GM12878 (cell line): ENCODE data around the gene ARRDC1. TPM values are rescaled to one million over a fixed set of nuclear protein-coding genes. Genes with fewer than 3 reads are reported as not detected.

Experiments used
- BRCA1 ChIP-seq: IDR thresholded peaks from 2 replicates; pipeline ENCODE4 v1.6.1; 2011; ENCODE audit warnings: low read depth, low read length, improper control_type of control experiment
- CHD2 ChIP-seq: IDR thresholded peaks from 2 replicates; pipeline ENCODE4 v1.6.1; 2011; ENCODE audit warnings: low read depth, low read length, improper control_type of control experiment, borderline replicate concordance
- ETV6 ChIP-seq, 2 experiments: fragments of 450-650 bp in 1 of 2; IDR thresholded peaks in 1 of 2; conservative IDR thresholded peaks in 1 of 2; 2 replicates each; pipeline ENCODE4 v1.6.1; 2014; ENCODE audit warnings: antibody characterized with exemption in 1 of 2, borderline replicate concordance in 1 of 2, low read depth in 1 of 2, mild to moderate bottlenecking in 1 of 2, moderate library complexity in 1 of 2
- GABPA ChIP-seq: IDR thresholded peaks from 2 replicates; pipeline ENCODE4 v1.6.1; 2014; ENCODE audit warnings: antibody characterized with exemption, low read depth, mild to moderate bottlenecking, inconsistent platforms
- JUNB ChIP-seq: IDR thresholded peaks from 2 replicates; pipeline ENCODE4 v1.6.1; 2016; ENCODE audit warnings: antibody characterized with exemption, mild to moderate bottlenecking
- SMC3 ChIP-seq: IDR thresholded peaks from 2 replicates; pipeline ENCODE4 v1.6.1; 2011; ENCODE audit warnings: low read length, improper control_type of control experiment, borderline replicate concordance
- SPI1 ChIP-seq: IDR thresholded peaks from 2 replicates; pipeline ENCODE4 v1.6.1; 2011; ENCODE audit warnings: low read depth, mild to moderate bottlenecking, low read length, moderate library complexity, borderline replicate concordance; ENCODE audit not compliant: insufficient read depth
- STAT1 ChIP-seq: fragments of 450-650 bp; conservative IDR thresholded peaks from 2 replicates; pipeline ENCODE4 v1.6.1; 2014; ENCODE audit warnings: antibody characterized with exemption, mild to moderate bottlenecking
- WRNIP1 ChIP-seq: IDR thresholded peaks from 2 replicates; pipeline ENCODE4 v1.6.1; 2011; ENCODE audit warnings: low read depth, low read length, improper control_type of control experiment, borderline replicate concordance
- ZBTB40 ChIP-seq: fragments of 450-650 bp; IDR thresholded peaks from 2 replicates; pipeline ENCODE4 v1.6.1; 2016; ENCODE audit warnings: mild to moderate bottlenecking, moderate library complexity, borderline replicate concordance
- polyA plus RNA-seq, 11 experiments: library from polyadenylated mRNA; depleted of rRNA in 4 of 11; unstranded in 6 of 11; stranded (reverse) in 5 of 11; fragments of >200 nt; fragmentation: Nextera tagmentation in 4 of 11; fragmentation: Illumina TruSeq in 1 of 11; extraction: Ambion mirVana in 4 of 11; extraction: Trizol in 1 of 11; gene quantifications; 1 replicate in 1 of 11; 2 replicates in 10 of 11; pipeline versions ENCODE4 v1.2.1 to v1.2.3, GENCODE V29; 2011 to 2016; ENCODE audit warnings: inconsistent platforms in 2 of 11, missing spikeins in 2 of 11, low read depth in 1 of 11
- total RNA-seq, 4 experiments: library from RNA; depleted of rRNA in 3 of 4; stranded (reverse); fragments of >200 nt in 3 of 4; fragmentation: Illumina TruSeq in 1 of 4; extraction: Trizol in 1 of 4; gene quantifications; 2 replicates each; pipeline versions ENCODE4 v1.2.1 to v1.2.3, GENCODE V29; 2013 to 2021
- TF ChIP-seq, protein P1 (sequence below): fragments of 450-650 bp; IDR thresholded peaks from 2 replicates; pipeline ENCODE4 v1.6.1; 2017; ENCODE audit warnings: low read depth, mild to moderate bottlenecking, moderate library complexity
- TF ChIP-seq, protein P2 (sequence below): fragments of 450-650 bp; formaldehyde crosslinking; IDR thresholded peaks from 2 replicates; pipeline ENCODE4 v1.5.0; 2022; ENCODE audit warnings: mild to moderate bottlenecking, missing genetic modification characterization
- TF ChIP-seq, protein P3 (sequence below): IDR thresholded peaks from 2 replicates; pipeline ENCODE4 v1.6.1; 2012; ENCODE audit warnings: low read depth, low read length, improper control_type of control experiment
- TF ChIP-seq, protein P4 (sequence below): fragments of 450-650 bp; IDR thresholded peaks from 2 replicates; pipeline ENCODE4 v1.6.1; 2017; ENCODE audit warnings: mild to moderate bottlenecking

ARRDC1 gene
- total and polyA plus RNA-seq, 10 of the 15 experiments (the other 5 are each of a cell fraction or from before 2014, with no cell fraction given), result 0.23 to 34.4 (median 20.9) TPM

DNA sequence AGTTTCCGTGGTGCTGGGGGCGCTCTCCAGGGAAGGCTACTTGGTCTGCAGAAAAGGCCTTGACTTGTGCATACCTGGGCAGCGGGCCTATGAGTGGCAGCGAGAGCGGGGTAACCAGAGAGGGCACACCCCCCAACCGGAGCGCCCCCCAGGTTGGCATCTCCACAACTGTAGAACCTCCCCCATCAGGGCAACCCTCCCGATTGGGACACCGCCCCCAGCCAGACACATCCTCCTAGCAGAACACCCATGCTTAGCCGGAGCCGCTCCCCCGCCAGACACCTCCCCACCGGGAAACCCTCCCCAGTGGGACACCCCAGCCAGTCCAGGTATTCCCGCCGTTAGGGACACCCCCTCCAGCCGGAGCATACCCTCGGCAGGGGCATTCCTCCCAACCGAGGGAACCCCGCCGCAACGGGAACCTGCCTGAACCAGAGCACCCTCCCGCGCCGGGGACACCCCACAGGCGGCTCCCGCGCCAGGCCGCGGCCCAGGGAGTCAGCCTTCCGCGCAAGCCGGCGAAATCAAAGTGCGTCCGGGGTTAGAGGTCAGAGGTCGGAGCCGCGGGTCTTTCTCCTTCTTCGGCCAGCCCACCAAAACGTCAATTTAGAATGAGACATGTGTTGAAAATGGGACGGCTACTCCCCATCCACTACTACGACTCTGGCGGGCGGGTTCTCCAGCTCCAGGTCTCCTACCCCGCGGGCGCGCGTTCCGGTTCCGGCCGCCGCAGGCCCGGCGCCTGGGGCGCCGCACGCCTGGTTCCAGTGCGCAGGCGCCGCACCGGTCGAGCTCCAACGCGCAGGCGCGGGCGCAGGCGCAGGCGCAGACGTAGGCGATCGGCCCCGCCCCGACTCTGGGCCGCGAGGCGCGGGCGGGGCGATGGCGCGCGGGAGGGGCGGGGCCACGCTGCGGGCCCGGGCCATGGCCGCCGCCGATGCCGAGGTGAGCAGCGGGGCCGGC is 12.9 kb downstream of the ARRDC1 start, which contains the start of gene EHMT1 (continued):
- TF ChIP-seq, protein P1, sequence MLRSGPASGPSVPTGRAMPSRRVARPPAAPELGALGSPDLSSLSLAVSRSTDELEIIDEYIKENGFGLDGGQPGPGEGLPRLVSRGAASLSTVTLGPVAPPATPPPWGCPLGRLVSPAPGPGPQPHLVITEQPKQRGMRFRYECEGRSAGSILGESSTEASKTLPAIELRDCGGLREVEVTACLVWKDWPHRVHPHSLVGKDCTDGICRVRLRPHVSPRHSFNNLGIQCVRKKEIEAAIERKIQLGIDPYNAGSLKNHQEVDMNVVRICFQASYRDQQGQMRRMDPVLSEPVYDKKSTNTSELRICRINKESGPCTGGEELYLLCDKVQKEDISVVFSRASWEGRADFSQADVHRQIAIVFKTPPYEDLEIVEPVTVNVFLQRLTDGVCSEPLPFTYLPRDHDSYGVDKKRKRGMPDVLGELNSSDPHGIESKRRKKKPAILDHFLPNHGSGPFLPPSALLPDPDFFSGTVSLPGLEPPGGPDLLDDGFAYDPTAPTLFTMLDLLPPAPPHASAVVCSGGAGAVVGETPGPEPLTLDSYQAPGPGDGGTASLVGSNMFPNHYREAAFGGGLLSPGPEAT, result peak; percentile 67; the same call in 1 of the 2 replicates
- TF ChIP-seq CHD2, result 0 out of 2 replicates have a peak, but pooled peaks have one; percentile 50
- TF ChIP-seq SMC3, result no peak
- no peak for TF ChIP-seq JUNB
- TF ChIP-seq SPI1, result no peak
- peak; percentile 92 for TF ChIP-seq ZBTB40
- TF ChIP-seq WRNIP1, result no peak
- peak; percentile 83; the same call in 1 of the 2 replicates for TF ChIP-seq STAT1
- TF ChIP-seq, protein P2, sequence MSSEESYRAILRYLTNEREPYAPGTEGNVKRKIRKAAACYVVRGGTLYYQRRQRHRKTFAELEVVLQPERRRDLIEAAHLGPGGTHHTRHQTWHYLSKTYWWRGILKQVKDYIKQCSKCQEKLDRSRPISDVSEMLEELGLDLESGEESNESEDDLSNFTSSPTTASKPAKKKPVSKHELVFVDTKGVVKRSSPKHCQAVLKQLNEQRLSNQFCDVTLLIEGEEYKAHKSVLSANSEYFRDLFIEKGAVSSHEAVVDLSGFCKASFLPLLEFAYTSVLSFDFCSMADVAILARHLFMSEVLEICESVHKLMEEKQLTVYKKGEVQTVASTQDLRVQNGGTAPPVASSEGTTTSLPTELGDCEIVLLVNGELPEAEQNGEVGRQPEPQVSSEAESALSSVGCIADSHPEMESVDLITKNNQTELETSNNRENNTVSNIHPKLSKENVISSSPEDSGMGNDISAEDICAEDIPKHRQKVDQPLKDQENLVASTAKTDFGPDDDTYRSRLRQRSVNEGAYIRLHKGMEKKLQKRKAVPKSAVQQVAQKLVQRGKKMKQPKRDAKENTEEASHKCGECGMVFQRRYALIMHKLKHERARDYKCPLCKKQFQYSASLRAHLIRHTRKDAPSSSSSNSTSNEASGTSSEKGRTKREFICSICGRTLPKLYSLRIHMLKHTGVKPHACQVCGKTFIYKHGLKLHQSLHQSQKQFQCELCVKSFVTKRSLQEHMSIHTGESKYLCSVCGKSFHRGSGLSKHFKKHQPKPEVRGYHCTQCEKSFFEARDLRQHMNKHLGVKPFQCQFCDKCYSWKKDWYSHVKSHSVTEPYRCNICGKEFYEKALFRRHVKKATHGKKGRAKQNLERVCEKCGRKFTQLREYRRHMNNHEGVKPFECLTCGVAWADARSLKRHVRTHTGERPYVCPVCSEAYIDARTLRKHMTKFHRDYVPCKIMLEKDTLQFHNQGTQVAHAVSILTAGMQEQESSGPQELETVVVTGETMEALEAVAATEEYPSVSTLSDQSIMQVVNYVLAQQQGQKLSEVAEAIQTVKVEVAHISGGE, result no peak
- TF ChIP-seq, protein P3, sequence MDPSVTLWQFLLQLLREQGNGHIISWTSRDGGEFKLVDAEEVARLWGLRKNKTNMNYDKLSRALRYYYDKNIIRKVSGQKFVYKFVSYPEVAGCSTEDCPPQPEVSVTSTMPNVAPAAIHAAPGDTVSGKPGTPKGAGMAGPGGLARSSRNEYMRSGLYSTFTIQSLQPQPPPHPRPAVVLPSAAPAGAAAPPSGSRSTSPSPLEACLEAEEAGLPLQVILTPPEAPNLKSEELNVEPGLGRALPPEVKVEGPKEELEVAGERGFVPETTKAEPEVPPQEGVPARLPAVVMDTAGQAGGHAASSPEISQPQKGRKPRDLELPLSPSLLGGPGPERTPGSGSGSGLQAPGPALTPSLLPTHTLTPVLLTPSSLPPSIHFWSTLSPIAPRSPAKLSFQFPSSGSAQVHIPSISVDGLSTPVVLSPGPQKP, result peak; percentile 65; the same call in 1 of the 2 replicates
- peak; percentile 93 for TF ChIP-seq GABPA
- no peak for TF ChIP-seq ETV6 (conservative IDR thresholded peaks at IDR 0.05 in 1 of 2, IDR thresholded peaks at IDR 0.05 in 1 of 2; ENCODE audit: borderline replicate concordance in 1 of 2, low read depth in 1 of 2)
- TF ChIP-seq BRCA1, result no peak
- TF ChIP-seq, protein P4, sequence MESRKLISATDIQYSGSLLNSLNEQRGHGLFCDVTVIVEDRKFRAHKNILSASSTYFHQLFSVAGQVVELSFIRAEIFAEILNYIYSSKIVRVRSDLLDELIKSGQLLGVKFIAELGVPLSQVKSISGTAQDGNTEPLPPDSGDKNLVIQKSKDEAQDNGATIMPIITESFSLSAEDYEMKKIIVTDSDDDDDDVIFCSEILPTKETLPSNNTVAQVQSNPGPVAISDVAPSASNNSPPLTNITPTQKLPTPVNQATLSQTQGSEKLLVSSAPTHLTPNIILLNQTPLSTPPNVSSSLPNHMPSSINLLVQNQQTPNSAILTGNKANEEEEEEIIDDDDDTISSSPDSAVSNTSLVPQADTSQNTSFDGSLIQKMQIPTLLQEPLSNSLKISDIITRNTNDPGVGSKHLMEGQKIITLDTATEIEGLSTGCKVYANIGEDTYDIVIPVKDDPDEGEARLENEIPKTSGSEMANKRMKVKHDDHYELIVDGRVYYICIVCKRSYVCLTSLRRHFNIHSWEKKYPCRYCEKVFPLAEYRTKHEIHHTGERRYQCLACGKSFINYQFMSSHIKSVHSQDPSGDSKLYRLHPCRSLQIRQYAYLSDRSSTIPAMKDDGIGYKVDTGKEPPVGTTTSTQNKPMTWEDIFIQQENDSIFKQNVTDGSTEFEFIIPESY, result no peak
